ENCODE measurements around the gene MID1IP1. TPM values are rescaled to one million over a fixed set of nuclear protein-coding genes. Genes with fewer than 3 reads are reported as not detected.

MID1IP1 gene
- total RNA-seq, 2 donors from 2014 or later, result 73.2 to 125 TPM

DNA sequence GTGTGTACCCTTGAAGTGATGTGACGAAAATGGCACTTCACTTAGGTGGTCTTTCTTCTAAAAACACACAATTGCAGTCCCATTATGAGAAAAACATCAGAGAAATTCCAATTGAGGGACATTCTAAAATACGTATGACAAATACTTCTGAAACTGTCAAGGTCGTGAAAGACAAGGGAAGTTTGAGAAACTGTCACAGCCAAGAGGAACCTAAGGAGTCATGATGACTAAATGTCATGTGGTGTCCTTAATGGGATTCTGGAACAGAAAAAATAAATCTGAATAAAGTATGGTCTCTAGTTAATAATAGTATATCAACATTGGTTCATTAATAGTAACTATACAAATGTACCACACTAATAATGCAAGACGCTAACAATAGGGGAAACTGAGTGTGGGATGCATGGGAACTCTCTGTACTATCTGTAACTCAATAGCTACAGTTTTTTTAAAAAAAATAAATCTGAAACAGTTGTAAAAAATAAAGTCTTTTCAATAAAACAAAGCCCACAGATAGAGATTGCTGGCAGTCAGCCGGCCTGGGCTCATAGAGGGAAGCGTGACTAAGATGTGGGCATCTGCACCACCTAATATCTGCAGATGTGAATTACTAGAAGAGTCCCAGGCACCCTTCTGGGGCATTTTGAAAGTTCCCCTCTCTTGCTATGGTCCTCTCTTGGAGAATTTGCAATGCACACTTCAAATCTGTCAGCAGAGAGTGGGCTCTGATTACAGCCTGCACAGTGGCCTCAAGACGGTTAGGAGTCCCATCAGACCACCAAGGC, 47.6 kb downstream of the MID1IP1 start:
- DNase-seq, result no peak
- Histone ChIP-seq H3K27me3 (ENCODE audit: control insufficient read depth, insufficient read depth, low read length, poor library complexity, severe bottlenecking) (no peaks in the 10 kb centered on the region), H3K27ac (ENCODE audit: low read depth, low read length) (no peak overlapping the region), H3K4me1 (ENCODE audit: control insufficient read depth, insufficient read depth, low read length) (no peaks in the 10 kb centered on the region), H3K9me3 (ENCODE audit: control insufficient read depth, low read length) (no peaks in the 10 kb centered on the region), H3K4me3 (ENCODE audit: low read length) (no peak overlapping the region), H3K9ac (ENCODE audit: extremely low read depth, low read length, poor library complexity, severe bottlenecking) (no peak overlapping the region), H3K36me3 (ENCODE audit: control insufficient read depth, insufficient read depth, low read length) (no peaks in the 10 kb centered on the region)
- peaks cover 26% of the 10 kb centered on the region for H3K9me3 Mint-ChIP-seq
- WGBS, 2 experiments (ENCODE audit: insufficient coverage in 1 of 2, insufficient read length in 1 of 2), result 83 to 90% methylated on average over 1 to 7 of the region's 7 CpGs
- TF ChIP-seq, protein P1, sequence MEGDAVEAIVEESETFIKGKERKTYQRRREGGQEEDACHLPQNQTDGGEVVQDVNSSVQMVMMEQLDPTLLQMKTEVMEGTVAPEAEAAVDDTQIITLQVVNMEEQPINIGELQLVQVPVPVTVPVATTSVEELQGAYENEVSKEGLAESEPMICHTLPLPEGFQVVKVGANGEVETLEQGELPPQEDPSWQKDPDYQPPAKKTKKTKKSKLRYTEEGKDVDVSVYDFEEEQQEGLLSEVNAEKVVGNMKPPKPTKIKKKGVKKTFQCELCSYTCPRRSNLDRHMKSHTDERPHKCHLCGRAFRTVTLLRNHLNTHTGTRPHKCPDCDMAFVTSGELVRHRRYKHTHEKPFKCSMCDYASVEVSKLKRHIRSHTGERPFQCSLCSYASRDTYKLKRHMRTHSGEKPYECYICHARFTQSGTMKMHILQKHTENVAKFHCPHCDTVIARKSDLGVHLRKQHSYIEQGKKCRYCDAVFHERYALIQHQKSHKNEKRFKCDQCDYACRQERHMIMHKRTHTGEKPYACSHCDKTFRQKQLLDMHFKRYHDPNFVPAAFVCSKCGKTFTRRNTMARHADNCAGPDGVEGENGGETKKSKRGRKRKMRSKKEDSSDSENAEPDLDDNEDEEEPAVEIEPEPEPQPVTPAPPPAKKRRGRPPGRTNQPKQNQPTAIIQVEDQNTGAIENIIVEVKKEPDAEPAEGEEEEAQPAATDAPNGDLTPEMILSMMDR (conservative IDR thresholded peaks at IDR 0.05), result no peak
- no peak overlapping the region for H3K4me3 Mint-ChIP-seq
- H3K36me3 Mint-ChIP-seq (ENCODE audit: low read depth), result no peaks in the 10 kb centered on the region
- H3K27me3 Mint-ChIP-seq (ENCODE audit: insufficient read depth), result no peaks in the 10 kb centered on the region
- H3K4me1 Mint-ChIP-seq, result peaks cover 8% of the 10 kb centered on the region
- no peak overlapping the region for H3K27ac Mint-ChIP-seq

- Histone ChIP-seq H3K4me3 (ENCODE audit: low read length) (no peak overlapping the region), H3K9ac (ENCODE audit: extremely low read depth, low read length, poor library complexity, severe bottlenecking) (no peak overlapping the region), H3K4me1 (ENCODE audit: control insufficient read depth, insufficient read depth, low read length) (no peaks in the 10 kb centered on the region), H3K27ac (ENCODE audit: low read depth, low read length) (no peak overlapping the region), H3K9me3 (ENCODE audit: control insufficient read depth, low read length) (no peaks in the 10 kb centered on the region), H3K36me3 (ENCODE audit: control insufficient read depth, insufficient read depth, low read length) (no peaks in the 10 kb centered on the region), H3K27me3 (ENCODE audit: control insufficient read depth, insufficient read depth, low read length, poor library complexity, severe bottlenecking) (no peaks in the 10 kb centered on the region)
- H3K27me3 Mint-ChIP-seq (ENCODE audit: insufficient read depth), result no peaks in the 10 kb centered on the region
- H3K4me1 Mint-ChIP-seq, result peaks cover 5% of the 10 kb centered on the region
- TF ChIP-seq, protein P1 (conservative IDR thresholded peaks at IDR 0.05), result no peak
- WGBS, 2 experiments (ENCODE audit: insufficient coverage in 1 of 2, insufficient read length in 1 of 2), result 95 to 97% methylated on average over 3 to 6 of the region's 6 CpGs
- no peaks in the 10 kb centered on the region for H3K36me3 Mint-ChIP-seq (ENCODE audit: low read depth)
- no peak overlapping the region for H3K27ac Mint-ChIP-seq
- H3K4me3 Mint-ChIP-seq, result no peak overlapping the region
- H3K9me3 Mint-ChIP-seq, result peaks cover 34% of the 10 kb centered on the region
- DNase-seq, result no peak
These were observed 49.7 kb downstream of the MID1IP1 start for GRCh38 chrX:38850807-38851544.

- Mint-ChIP-seq H3K36me3 (ENCODE audit: low read depth) (no peaks in the 10 kb centered on the region), H3K4me3 (no peak overlapping the region), H3K27me3 (ENCODE audit: insufficient read depth) (no peaks in the 10 kb centered on the region), H3K9me3 (peaks cover 35% of the 10 kb centered on the region), H3K27ac (no peak overlapping the region), H3K4me1 (peaks cover 19% of the 10 kb centered on the region)
- no peaks in the 10 kb centered on the region for H3K36me3 ChIP-seq (ENCODE audit: control insufficient read depth, insufficient read depth, low read length)
- H3K9me3 ChIP-seq (ENCODE audit: control insufficient read depth, low read length), result no peaks in the 10 kb centered on the region
- H3K9ac ChIP-seq (ENCODE audit: extremely low read depth, low read length, poor library complexity, severe bottlenecking), result no peak overlapping the region
- H3K27ac ChIP-seq (ENCODE audit: low read depth, low read length), result no peak overlapping the region
- no peak overlapping the region for H3K4me3 ChIP-seq (ENCODE audit: low read length)
- no peak for DNase-seq
- no peaks in the 10 kb centered on the region for H3K4me1 ChIP-seq (ENCODE audit: control insufficient read depth, insufficient read depth, low read length)
- TF ChIP-seq, protein P1 (conservative IDR thresholded peaks at IDR 0.05), result no peak
- 100% methylated on average over 1 of the region's 3 CpGs; no CpG with 5 or more reads in 1 of the 2 experiments for WGBS, 2 experiments (ENCODE audit: insufficient coverage in 1 of 2, insufficient read length in 1 of 2)
- H3K27me3 ChIP-seq (ENCODE audit: control insufficient read depth, insufficient read depth, low read length, poor library complexity, severe bottlenecking), result no peaks in the 10 kb centered on the region
These were observed 53.0 kb downstream of the MID1IP1 start for GRCh38 chrX:38854305-38854704.

Other genes starting within 250 kb of the MID1IP1 start
- 10 to 100 TPM in 1 of 2 donors, 1 to 10 TPM in 1; 6.2 to 15.1 TPM for gene TSPAN7, start 239.9 kb upstream of the MID1IP1 start, total RNA-seq

All from endodermal cell (in vitro differentiated cells).